ENCODE results near the gene RTP5.

The RTP5 gene

DNA sequence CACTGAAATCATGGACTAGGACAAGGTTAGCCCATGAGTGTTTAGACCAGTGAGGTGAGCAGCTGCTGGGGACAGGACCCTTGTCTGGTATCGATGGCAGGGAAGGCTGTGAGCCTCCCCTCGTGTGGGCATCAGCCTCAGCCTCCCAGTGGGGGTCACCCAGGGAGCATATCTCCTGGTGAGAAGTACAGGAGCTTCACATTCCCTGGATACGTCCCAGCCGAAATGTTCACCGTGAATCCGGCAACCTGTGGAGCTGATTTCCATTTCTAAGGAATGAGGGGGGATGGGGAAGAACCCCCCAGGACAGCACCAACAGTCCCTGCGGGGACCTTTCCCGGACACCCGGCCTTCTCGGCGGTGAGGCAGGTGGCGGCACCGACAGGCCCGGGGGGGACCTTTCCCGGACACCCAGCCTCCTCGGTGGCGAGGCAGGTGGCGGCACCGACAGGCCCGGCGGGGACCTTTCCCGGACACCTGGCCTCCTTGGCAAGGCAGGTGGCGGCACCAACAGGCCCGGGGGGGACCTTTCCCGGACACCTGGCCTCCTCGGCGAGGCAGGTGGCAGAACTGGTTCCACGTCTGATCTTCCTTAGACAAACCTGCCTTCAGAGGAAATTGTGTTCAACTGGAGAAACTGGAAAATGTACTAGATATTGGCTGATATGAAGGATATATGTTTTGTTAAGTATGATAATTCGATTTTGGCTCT is 21.2 kb downstream of the RTP5 start:
- DNase-seq = no peak

DNA sequence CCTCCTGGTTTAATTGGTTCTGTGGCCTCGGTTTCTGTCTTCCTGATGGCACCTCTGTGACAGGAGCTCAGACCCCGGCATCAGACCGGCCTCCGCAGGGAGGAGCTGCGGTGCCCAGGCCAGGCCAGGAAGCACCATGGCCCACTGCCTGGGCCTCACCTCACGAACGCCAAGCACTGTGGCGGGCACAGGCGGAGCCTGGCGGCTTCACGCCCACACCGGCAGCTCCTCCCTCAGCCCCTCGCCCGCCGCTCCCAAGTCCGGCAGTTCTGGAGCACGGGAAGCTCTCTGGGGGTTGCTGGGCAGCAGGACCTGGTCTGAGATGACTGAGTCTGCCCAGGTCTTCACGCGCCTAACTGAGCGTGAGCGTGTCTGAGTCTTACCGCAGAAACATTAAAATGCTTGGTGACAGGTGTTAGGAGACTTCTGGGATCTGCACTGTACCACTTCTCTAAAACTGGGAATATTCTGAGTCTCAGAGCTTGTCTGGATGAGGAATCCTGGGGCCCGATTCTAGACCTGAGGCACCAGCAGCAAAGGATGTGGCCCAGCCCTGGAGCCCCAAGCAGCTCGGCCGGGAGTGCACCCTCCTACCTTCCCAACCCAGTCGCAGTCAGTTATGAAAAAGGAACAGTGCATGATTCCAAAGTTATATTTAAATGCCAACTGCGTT is 21.9 kb downstream of the RTP5 start:
- no peak for DNase-seq

DNA sequence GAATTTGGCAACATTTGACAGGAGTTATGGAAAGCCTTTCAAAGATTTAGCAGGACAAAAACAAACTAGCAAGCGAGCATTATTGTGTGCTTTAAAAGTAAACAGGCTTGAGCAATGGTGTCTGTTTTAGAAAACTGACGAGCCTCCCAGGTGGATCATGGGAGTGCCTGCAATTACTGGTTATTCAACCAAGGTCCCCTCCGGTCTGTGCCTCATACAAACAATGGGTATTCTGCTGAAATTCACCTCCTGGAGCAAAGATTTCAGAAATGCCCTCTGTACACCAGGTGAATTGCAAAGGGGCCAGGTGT is 22.4 kb downstream of the RTP5 start:
- no peak for DNase-seq

GRCh38 chr2:241892299-241893137 is 23.0 kb downstream of the RTP5 start:
- no peak for DNase-seq

DNA sequence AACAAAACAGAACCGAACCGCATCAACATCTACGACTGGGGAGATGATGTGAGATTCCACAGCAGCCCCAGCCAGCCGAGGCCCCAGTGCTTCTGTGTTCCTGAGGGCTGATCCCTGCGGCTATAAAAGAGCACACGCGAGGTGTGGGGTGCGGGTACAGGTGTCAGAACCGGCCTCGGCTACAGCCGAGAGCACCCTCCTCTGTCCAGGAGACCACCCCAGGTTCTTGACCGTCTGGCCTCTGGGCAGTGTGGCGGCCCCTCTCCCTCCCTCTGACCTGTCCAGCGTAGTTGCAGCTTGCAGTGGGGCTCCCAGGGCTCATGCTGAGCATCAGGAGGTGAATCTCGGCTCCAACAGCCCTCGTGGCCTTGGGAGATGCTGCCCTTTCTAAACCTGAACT is 23.7 kb downstream of the RTP5 start:
- no peak for DNase-seq

DNA sequence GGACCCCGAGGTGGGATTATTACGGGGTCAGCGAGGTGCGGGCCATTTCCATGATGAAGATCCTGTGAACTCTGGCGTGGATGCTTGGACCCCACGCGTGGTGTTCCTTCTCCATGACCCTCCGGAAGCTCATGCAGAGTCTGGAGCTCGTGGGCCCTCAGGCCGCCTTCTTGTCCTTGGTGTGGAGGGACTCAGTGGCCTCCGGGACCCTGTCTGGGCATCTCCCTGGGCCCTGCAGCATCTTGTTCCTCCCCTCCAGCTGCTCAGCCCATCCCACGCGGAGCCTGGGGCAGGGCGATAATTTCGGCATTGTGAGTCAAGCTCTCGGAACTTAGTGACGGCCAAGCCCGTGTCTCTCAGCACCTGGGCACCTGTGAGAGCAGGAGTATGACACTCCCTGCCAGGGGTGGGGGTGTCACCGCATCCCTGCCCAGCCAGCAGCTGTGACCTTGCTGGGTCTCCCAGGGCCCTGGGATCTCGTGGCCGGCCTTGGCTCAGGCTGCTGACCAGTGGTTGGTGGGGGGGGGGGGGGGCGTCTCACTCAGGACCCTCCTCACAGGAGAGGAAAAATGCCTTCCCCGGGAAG is 24.6 kb downstream of the RTP5 start:
- DNase-seq = no peak

- DNase-seq = no peak
Measured at GRCh38 chr2:241894681-241895426, 25.3 kb downstream of the RTP5 start.

DNA sequence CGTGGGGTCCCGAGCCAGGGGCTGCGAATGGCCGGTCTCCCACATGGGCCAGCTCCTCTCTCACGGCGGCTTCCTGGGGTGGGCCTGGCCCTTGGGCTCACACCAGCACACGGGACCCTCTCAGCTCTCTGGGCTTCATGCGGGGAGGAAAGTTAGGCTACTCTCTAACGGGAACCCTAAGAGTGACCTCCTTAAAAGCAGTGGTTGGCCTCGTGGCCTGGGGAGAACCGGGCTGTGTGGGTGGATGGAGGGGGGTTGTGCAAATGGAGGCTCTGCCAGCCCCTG is 25.8 kb downstream of the RTP5 start:
- DNase-seq = no peak

DNA sequence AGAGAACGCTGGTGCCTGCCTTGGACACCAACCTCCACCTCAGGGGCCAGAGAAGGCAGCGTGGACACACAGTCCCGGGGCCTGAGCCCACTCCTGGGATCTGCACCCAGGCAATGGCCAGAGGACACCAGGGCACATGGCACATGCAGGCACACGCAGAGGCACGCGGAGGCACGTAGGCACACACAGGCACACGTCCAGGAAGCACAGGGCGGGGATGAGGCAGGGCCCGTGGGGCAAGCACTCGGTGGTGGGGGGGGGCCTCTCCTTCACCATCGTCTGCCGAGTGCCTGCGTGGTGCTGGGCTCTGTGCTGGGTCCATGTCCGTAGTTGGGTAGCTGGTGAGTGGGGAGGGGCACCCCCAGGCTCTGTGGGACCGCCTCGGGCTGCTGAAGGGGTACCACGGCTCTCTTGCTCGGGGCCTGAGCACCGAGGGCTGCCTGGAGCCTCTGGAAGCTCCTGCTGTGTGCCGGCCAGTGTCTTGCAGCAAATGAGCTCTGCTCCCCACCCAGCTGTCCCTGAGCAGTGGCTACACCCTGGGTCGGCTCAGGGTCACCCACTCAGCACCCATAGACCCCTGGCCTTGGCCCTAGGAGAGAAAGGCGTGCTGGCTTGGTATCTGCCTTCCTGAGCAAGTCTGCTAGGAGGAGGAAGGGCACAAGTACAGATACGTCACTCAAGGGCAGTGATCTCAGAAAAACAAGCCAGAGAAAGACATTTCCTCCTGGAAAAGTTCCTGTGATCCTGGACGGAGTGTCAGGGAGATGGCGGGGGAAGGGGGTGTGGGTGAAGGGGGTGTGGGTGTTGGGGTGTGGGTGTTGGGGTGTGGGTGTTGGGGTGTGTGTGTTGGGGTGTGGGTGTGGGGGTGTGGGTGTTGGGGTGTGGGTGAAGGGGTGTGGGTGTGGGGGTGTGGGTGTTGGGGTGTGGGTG is 26.4 kb downstream of the RTP5 start:
- peak in 3 of 4 experiments; percentile 30 to 38 (median 32) for DNase-seq

- no peak for DNase-seq
Measured at GRCh38 chr2:241896746-241897201, 27.2 kb downstream of the RTP5 start.

GRCh38 chr2:241897231-241897916 is 27.8 kb downstream of the RTP5 start:
- DNase-seq = no peak

DNA sequence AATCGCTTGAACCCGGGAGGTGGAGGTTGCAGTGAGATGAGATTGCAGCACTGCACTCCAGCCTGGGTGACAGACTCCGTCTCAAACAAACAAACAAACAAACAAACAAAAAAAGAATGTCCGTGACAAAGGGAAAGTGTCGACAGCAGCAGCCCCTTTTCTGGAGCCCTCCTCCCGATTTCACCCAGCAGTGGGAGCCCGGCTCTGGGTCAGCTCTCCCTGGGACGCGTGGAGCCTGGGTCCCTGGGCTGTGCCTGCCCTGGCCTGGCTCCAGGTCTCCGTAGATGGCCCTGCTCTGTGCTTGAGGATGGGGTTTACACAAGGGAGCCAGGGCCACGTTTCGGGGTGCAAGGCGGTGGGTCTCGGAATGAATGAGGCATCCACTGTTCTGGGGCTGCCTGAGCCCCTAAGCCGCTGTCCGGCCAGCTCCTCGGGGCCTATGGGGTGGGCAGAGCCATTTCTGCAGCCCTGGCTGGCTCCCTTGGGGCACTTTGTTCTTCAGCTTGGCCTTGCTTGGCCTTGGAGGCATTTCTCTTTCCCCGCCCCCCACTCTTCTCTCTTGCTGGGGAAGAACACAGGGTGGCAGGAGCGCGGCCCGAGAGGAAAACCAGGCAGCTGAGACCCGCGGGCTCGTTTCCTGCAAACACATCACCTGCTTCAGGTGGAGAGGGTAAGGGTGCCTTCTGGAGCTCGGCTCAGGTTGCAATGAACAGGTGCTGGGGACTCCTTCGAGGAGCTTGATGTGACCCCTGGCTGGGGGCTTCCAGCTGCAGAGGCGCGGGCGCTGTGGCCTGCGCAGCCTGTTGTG is 29.1 kb downstream of the RTP5 start:
- no peak for DNase-seq

GRCh38 chr2:241900251-241901017 is 30.9 kb downstream of the RTP5 start:
- DNase-seq = no peak

- no peak for DNase-seq
Measured at GRCh38 chr2:241901018-241901380, 31.5 kb downstream of the RTP5 start.

DNA sequence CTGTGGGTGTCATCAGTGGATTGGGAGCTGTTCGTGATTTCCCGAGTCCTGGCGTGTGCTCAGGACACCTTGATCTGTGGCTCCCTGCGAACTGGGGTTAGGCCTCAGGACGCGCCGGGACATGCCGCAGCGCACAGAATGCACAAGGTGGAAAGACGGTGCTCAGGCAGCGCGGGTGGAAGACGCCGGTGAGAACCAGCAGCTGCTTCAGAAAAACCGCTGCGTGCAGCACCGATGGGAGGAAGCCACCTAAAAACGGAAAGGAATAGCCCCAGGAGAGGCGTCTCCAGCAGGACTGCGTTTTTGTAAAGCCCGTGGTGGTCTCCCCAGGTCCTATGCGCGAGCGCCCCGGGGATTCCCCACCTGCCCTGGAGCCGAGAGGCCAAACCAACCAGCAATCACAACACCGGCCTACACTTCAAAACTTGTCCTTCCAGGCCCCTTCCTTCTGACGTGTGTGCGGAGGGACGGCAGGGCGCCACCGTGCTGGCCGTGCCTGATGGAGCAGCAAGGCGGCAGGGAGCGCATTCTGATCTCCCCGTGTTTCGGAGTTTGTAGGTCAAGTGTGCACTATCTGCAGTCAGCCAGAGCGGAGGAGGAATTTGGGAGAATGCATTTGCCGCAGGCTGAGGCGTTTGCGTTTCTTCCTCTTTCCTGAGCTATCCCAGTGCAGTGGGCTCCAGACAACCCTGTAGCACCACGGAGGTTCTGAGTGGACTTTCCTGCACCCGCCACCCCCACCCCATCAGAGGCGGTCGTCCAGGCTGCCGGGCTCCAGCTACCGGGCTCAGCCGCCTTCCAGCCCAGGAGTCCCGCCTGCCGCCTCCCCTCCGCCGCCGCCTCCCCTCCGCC is 32.2 kb downstream of the RTP5 start:
- no peak for DNase-seq

GRCh38 chr2:241902357-241902991 is 32.9 kb downstream of the RTP5 start:
- DNase-seq = no peak

- no peak for DNase-seq
Measured at GRCh38 chr2:241903121-241904010, 33.8 kb downstream of the RTP5 start.
